Stimulated activated CD4-positive, alpha-beta T cell treated with anti-CD3 and anti-CD28 coated beads, Interleukin-15, amount 100 ng/mL, for 1 hour (primary cell): ENCODE results near the gene SOX15.

Experiments used
- DNase-seq, 2 donors: peaks; one replicate each; pipeline ENCODE4 v3.0.0-alpha.2; 2020; ENCODE audit warnings: low read depth in 1 of 2, low spot score in 1 of 2

Gene SOX15

DNA sequence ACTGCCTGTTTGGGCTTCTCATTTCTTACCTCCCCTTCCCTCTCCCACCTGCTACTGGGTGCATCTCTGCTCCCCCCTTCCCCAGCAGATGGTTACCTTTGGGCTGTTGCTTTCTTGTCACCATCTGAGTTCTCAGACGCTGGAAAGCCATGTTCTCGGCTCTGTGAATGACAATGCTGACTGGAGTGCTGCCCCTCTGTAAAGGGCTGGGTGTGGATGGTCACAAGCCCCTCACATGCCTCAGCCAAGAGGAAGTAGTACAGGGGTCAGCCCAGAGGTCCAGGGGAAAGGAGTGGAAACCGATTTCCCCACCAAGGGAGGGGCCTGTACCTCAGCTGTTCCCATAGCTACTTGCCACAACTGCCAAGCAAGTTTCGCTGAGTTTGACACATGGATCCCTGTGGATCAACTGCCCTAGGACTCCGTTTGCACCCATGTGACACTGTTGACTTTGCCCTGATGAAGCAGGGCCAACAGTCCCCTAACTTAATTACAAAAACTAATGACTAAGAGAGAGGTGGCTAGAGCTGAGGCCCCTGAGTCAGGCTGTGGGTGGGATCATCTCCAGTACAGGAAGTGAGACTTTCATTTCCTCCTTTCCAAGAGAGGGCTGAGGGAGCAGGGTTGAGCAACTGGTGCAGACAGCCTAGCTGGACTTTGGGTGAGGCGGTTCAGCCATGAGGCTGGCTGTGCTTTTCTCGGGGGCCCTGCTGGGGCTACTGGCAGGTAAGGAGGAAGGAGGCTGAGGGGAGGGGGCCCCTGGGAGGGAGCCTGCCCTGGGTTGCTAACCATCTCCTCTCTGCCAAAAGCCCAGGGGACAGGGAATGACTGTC, 10.7 kb downstream of the SOX15 start, which contains the start of gene CD68:
CD68 (plus strand) TSS at position 638 of the 833 bp plus-strand sequence; CDS start at position 678, 40 bp downstream.
- DNase-seq = peak in 1 of 2 donors; percentile 45

DNA sequence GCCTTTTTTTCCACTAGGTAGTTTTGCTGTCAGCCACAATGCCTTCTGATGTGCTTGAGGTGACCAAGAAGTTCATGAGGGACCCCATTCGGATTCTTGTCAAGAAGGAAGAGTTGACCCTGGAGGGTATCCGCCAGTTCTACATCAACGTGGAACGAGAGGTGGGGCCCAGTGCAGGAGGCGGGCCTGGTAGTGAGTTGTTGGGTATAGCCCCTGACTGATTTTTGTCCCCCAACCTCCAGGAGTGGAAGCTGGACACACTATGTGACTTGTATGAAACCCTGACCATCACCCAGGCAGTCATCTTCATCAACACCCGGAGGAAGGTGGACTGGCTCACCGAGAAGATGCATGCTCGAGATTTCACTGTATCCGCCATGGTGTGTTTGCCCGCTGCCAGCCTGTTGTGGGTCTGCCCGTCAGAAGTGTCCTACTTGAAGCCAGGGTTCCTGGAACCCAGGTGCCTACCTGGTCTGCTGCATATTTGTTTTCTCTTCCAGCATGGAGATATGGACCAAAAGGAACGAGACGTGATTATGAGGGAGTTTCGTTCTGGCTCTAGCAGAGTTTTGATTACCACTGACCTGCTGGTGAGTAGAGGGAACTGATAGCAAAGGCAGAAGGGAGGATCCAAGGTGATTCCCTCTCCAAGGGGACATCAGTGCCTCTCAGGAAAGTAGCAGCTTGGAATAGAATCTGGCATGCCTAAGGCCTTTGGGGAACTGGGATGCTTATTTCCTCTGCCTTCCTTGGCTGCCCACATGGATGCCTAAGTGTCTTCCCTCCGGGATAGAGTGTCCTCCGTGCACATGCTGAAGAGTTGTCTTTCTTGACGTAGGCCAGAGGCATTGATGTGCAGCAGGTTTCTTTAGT, 12.3 kb downstream of the SOX15 start:
- DNase-seq = no peak

DNA sequence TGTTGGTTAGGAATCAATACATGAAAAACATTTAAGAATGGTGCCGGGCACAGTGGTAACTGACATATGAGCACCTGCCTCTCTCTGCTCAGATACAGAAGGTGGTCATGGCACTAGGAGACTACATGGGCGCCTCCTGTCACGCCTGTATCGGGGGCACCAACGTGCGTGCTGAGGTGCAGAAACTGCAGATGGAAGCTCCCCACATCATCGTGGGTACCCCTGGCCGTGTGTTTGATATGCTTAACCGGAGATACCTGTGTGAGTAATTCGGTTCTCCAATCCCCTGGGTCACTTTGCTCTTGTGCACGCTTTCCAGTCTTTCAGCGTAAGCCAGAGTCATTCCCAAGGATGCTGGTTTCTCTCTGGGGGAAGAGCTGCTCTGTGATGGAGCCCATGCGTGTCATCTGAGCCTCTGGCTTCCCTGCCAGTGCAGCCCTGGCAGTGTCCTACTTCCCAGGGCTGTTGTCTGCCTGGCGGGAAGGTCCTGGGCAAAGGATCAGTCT, 13.4 kb downstream of the SOX15 start:
- DNase-seq = no peak

DNA sequence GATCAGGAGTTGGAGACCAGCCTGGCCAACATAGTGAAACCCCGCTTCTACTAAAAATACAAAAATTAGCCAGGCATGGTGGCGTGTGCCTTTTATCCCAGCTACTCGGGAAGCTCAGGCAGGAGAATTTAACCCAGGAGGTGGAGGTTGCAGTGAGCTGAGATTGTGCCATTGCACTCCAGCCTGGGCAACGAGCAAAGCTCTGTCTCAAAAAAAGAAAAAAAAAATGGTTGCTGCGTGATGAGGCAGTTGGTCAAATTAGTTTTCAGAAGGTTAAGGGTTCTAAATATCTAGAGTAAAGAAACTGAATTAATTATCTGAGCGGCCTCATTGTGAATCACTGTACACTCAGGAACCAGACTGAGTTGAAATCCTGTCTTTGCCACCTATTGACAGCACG, 13.9 kb downstream of the SOX15 start:
- DNase-seq = no peak

DNA sequence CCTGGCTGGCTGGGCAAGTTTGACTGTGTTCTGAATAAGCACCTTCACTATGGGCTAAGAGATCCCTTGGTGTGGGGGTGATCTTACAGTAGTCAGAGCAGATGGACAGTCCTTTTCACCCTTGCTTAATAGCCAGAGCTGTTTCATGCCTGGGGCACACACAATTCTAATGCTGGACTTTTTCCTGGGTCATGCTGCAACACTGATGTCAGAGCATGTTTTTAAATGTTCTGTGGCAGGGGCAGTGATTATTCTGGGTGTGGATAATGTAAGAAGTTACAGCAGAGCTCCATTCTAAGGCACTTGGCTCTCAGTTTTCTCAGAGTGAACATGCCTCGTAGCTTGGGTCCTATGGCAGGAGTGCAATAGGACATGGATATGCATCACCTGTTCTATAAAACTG, 14.4 kb downstream of the SOX15 start:
- no peak for DNase-seq

DNA sequence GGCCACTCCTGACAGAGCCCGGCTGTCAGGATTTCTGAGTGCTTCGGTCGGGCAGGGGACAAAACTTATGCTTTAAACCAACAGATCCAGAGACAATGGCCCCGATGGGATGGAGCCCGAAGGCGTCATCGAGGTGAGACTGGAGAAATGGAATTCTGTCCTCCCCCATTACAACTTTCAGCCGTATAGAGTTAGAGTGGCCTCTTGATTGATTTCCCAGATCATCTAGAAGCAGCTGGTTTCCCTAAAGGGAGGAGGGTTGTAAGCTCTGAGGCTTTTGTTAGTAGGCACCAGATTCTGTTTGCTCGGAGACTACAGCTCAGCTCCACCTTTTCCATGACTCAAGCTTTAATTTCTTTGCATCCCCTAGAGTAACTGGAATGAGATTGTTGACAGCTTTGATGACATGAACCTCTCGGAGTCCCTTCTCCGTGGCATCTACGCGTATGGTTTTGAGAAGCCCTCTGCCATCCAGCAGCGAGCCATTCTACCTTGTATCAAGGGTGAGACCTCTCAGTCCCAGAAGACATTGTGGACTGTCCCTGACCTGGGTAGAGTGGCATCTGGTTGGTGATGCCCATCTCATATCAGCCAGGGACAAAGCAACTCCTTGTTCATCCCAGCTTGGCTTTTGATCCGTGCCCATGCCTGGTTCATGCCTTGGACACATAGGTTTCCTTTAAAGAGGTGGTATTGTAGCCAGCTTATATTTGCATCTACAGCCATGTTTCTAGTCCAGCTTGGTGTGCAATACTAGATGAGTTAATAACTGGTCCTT, 15.5 kb downstream of the SOX15 start:
- no peak for DNase-seq

DNA sequence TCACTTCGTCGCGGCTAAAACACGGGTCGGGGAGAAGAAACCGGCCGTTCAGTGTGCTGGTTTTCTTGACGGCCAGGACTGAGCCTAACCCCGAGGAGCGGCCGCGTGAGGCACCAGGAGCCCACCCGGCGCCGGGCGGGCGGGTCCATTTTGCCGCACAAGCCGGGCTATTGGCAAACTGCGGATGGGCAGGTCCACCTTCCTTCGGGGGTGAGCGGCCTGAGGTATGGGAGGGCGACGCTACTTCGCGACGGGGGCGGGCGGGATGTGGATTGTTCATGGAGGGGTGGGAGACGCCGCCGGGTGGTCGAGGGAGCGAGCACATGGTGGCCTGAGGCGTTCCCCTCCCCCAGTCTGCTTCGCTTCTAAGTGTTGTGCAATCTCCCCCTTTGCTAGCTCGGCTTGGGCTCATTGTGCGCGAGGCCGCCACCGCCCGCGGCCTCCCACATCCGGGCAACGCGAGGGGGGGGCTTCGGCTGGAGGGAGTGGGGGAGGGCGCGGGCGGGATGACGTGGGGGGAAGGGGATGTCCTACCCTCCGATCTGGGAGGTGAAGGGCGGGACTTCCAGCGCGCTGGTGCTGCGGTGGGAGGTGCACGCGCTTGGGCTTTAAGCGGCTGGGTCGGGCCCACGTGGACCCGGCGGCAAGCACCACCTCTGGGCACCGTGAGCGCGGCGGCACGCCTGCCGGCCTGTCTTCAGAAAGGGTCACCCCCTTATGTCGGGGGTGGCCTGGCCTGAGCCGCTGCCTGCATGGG, 16.4 kb downstream of the SOX15 start:
- DNase-seq = peak; percentile 82 to 86

DNA sequence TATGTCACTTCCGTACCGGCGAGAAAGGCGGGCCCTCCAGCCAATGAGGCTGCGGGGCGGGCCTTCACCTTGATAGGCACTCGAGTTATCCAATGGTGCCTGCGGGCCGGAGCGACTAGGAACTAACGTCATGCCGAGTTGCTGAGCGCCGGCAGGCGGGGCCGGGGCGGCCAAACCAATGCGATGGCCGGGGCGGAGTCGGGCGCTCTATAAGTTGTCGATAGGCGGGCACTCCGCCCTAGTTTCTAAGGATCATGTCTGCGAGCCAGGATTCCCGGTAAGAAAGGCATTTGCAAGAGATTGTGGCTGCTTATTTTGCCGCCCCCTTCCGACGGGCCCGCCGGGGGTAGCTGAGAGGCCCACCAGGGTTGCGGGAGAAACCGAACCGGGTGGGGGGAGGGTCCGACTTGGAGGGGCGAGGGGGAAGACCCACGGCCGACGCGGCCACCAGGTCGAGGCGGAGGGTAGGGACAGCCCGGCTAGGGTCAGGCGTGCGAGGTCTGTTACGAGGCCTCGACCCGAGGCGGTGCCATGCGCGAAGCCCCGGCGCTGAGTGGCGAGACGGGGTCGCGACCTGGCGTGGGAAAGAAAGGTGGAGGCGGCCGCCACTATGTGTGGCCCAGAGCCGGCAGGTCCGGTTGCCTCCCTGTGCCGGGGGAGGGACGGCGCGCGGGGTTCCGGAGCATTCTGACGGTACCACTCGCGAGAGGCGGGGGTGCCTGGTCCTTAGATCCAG, 17.1 kb downstream of the SOX15 start:
- DNase-seq = peak; percentile 100

DNA sequence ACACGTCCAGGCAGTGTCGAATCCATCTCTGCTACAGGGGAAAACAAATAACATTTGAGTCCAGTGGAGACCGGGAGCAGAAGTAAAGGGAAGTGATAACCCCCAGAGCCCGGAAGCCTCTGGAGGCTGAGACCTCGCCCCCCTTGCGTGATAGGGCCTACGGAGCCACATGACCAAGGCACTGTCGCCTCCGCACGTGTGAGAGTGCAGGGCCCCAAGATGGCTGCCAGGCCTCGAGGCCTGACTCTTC, 17.6 kb downstream of the SOX15 start:
- DNase-seq = no peak

DNA sequence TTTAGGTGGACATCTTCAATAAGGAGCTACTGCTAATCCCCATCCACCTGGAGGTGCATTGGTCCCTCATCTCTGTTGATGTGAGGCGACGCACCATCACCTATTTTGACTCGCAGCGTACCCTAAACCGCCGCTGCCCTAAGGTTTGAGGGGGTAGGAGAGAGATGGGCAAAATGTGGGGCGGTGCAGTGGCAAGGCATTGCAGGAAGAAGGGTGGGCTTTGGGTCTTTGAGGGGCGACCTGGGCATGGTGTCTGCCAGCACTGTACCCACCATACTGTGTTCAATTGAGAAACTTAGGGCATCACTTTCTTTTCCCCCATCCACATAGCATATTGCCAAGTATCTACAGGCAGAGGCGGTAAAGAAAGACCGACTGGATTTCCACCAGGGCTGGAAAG, 19.5 kb downstream of the SOX15 start:
- DNase-seq = no peak

DNA sequence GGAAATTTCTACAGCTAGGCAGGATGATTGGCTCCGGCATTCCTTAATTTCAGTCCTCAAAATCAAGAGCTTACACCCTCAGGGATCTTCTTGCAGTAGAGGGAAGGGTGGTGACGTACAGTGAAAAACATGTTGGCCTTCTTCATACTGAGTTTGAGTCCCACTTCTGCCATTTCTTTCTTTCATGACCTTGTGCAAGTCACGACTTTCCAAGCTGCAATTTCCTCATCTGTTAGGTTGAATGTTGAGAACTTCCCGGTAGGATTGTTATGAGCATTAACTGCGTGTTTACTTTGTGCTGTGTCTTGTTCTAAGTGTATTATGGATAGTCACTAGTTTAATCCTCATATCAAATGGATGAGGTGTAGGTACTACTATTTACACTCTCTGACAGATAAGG, 20.3 kb downstream of the SOX15 start:
- DNase-seq = no peak

DNA sequence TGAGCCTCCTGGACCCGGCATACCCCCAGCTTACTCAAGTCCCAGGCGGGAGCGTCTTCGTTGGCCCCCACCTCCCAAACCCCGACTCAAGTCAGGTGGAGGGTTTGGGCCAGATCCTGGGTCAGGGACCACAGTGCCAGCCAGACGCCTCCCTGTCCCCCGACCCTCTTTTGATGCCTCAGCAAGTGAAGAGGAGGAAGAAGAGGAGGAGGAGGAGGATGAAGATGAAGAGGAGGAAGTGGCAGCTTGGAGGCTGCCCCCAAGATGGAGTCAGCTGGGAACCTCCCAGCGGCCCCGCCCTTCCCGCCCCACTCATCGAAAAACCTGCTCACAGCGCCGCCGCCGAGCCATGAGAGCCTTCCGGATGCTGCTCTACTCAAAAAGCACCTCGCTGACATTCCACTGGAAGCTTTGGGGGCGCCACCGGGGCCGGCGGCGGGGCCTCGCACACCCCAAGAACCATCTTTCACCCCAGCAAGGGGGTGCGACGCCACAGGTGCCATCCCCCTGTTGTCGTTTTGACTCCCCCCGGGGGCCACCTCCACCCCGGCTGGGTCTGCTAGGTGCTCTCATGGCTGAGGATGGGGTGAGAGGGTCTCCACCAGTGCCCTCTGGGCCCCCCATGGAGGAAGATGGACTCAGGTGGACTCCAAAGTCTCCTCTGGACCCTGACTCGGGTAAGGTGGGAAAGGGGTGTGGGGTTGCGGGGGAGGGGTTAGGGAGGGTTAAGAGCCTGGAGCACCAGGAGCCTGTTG, 26.6 kb downstream of the SOX15 start:
- DNase-seq = no peak

DNA sequence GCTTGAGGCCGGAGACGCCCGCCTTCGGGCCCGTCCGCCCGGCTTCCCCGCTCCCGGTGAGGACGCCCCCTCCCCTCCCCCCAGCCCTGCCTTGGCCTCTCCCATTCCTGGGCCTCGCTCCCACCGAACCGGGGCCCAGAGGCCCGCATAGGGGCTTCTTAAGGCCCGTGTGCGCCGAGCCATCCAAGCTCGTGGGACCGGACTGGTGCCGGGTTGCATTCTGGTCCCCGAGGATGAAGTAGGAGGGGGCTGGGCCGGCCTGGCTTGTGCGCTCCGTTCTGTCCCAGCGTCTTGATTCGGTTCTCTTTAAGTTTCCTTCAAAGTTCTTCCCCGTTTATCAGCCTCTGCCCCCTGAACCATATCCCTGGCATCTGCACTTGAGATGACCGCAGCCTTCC, 27.7 kb downstream of the SOX15 start:
- DNase-seq = no peak

DNA sequence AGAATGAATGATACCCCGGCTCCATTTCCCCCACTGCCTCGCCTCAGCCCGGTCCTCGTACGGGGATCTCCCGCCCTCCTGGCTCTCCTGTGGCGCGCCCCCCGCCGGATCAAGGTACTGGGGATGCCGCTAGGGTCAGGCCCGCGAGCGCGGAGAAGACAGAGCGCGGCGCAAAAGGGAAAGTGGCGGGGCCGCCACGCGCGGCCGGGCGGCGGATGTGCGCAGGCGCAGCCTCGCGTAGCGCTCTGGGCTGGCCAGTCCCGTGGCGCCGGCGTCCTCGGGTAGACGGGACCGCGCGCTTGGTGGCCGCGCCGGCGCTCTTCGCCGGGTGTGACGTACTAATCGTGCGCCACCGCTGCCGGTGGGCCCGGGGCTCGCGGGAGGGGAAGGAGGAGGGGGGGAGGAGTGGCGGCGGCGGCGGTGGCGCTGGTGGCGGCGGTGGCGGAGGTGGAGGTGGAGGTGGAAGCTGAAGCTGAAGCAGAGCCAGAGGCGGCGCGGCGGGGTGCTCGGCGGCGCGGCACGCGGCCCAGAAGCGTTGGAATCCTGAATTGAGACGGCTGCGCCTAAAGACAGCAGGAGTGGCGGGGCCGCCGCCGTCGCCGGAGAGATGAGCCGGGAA, 28.2 kb downstream of the SOX15 start, which contains the start of gene SENP3:
SENP3 (plus strand) TSS at position 331 of the 619 bp plus-strand sequence. CDS start 1,158 bp downstream, outside the sequence.
- DNase-seq = peak; percentile 82 to 88

DNA sequence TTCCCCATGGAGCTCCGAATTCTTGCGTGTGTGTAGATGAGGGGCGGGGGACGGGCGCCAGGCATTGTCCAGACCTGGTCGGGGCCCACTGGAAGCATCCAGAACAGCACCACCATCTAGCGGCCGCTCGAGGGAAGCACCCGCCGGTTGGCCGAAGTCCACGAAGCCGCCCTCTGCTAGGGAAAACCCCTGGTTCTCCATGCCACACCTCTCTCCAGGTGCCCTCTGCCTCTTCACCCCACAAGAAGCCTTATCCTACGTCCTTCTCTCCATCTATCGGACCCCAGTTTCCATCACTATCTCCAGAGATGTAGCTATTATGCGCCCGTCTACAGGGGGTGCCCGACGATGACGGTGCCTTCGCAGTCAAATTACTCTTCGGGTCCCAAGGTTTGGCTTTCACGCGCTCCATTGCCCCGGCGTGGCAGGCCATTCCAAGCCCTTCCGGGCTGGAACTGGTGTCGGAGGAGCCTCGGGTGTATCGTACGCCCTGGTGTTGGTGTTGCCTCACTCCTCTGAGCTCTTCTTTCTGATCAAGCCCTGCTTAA, 28.8 kb downstream of the SOX15 start:
- DNase-seq = peak; percentile 73 to 77

DNA sequence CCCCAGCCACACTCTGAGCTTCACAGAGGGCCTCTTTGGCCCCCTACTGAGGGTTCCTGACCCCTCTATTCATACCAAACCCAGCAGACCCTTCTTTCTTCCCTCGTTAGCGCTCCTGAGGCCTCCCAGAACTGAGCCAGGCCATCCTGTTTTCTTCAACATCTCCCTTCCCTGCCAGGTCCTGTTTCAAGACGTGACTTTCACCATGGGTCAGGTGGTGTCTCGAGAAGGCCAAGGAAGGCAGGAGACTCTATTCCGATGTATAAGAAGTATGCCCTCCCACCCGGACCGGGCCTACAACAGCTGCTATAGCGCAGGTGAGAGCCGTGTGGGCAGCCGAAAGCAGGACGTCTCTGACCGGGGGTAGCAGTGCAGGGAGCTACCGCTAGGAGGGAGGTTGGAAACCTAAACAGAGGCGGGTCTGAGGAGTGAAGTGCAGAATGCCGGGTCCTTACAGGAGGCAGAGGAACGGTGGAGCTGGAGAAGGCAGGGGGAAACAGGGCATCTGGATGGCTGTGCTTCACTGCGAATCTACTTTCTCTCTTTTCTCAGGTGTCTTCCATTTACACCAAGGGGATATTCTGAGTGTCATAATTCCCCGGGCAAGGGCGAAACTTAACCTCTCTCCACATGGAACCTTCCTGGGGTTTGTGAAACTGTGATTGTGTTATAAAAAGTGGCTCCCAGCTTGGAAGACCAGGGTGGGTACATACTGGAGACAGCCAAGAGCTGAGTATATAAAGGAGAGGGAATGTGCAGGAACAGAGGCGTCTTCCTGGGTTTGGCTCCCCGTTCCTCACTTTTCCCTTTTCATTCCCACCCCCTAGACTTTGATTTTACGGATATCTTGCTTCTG, 29.5 kb downstream of the SOX15 start:
- DNase-seq = peak in 1 of 2 donors; percentile 48
